IPS-18a (cell line): ENCODE data around the gene LRRK1.

Experiments used
- H3K27ac ChIP-seq: one replicate; pipeline ENCODE4 v1.5.1; 2013; ENCODE audit warnings: low read length
- H3K27me3 ChIP-seq: one replicate; pipeline ENCODE4 v1.6.1; 2013; ENCODE audit warnings: mild to moderate bottlenecking, low read length; ENCODE audit not compliant: control insufficient read depth, insufficient read depth
- H3K36me3 ChIP-seq: one replicate; pipeline ENCODE4 v1.6.1; 2013; ENCODE audit warnings: low read depth, low read length; ENCODE audit not compliant: control insufficient read depth
- H3K4me1 ChIP-seq: one replicate; pipeline ENCODE4 v1.6.1; 2013; ENCODE audit warnings: low read depth, low read length; ENCODE audit not compliant: control insufficient read depth
- H3K4me3 ChIP-seq: one replicate; pipeline ENCODE4 v1.5.1; 2013; ENCODE audit warnings: low read length
- H3K9ac ChIP-seq: one replicate; pipeline ENCODE4 v1.6.1; 2013; ENCODE audit warnings: mild to moderate bottlenecking, low read length, moderate library complexity
- H3K9me3 ChIP-seq: one replicate; pipeline ENCODE4 v1.6.1; 2013; ENCODE audit warnings: low read depth, low read length; ENCODE audit not compliant: control insufficient read depth

LRRK1 gene

GRCh38 chr15:101104141-101104540 lies 185.0 kb downstream of the LRRK1 start:
- H3K36me3 ChIP-seq, result no peaks in the 10 kb centered on the region
- no peaks in the 10 kb centered on the region for H3K27me3 ChIP-seq
- H3K4me3 ChIP-seq, result no peak overlapping the region
- H3K9me3 ChIP-seq, result no peaks in the 10 kb centered on the region
- no peak overlapping the region for H3K9ac ChIP-seq
- H3K4me1 ChIP-seq, result peaks cover 13% of the 10 kb centered on the region
- H3K27ac ChIP-seq, result no peak overlapping the region

GRCh38 chr15:101105059-101105891 lies 186.1 kb downstream of the LRRK1 start:
- no peak overlapping the region for H3K27ac ChIP-seq
- H3K36me3 ChIP-seq, result no peaks in the 10 kb centered on the region
- H3K27me3 ChIP-seq, result no peaks in the 10 kb centered on the region
- H3K9ac ChIP-seq, result no peak overlapping the region
- H3K4me1 ChIP-seq, result peaks cover 13% of the 10 kb centered on the region
- no peaks in the 10 kb centered on the region for H3K9me3 ChIP-seq
- H3K4me3 ChIP-seq, result no peak overlapping the region

- H3K27ac ChIP-seq, result no peak overlapping the region
- H3K27me3 ChIP-seq, result no peaks in the 10 kb centered on the region
- H3K9ac ChIP-seq, result no peak overlapping the region
- no peaks in the 10 kb centered on the region for H3K9me3 ChIP-seq
- H3K36me3 ChIP-seq, result no peaks in the 10 kb centered on the region
- no peak overlapping the region for H3K4me3 ChIP-seq
- peaks cover 13% of the 10 kb centered on the region for H3K4me1 ChIP-seq
These were observed 187.9 kb downstream of the LRRK1 start for GRCh38 chr15:101107101-101107500.

GRCh38 chr15:101107625-101108460 lies 188.7 kb downstream of the LRRK1 start:
- Histone ChIP-seq H3K9me3 (no peaks in the 10 kb centered on the region), H3K36me3 (no peaks in the 10 kb centered on the region), H3K4me1 (peaks cover 13% of the 10 kb centered on the region), H3K27me3 (no peaks in the 10 kb centered on the region), H3K27ac (no peak overlapping the region), H3K4me3 (no peak overlapping the region), H3K9ac (no peak overlapping the region)

GRCh38 chr15:101108461-101108775 lies 189.3 kb downstream of the LRRK1 start:
- Histone ChIP-seq H3K27ac (no peak overlapping the region), H3K4me1 (peaks cover 13% of the 10 kb centered on the region), H3K9me3 (no peaks in the 10 kb centered on the region), H3K4me3 (no peak overlapping the region), H3K9ac (no peak overlapping the region), H3K36me3 (no peaks in the 10 kb centered on the region), H3K27me3 (no peaks in the 10 kb centered on the region)

GRCh38 chr15:101108791-101109190 lies 189.6 kb downstream of the LRRK1 start:
- H3K27me3 ChIP-seq, result no peaks in the 10 kb centered on the region
- no peaks in the 10 kb centered on the region for H3K9me3 ChIP-seq
- peaks cover 13% of the 10 kb centered on the region for H3K4me1 ChIP-seq
- no peak overlapping the region for H3K9ac ChIP-seq
- no peak overlapping the region for H3K27ac ChIP-seq
- no peaks in the 10 kb centered on the region for H3K36me3 ChIP-seq
- no peak overlapping the region for H3K4me3 ChIP-seq

GRCh38 chr15:101110681-101111569 lies 191.8 kb downstream of the LRRK1 start:
- Histone ChIP-seq H3K4me3 (no peak overlapping the region), H3K36me3 (no peaks in the 10 kb centered on the region), H3K27ac (no peak overlapping the region), H3K9ac (no peak overlapping the region), H3K9me3 (no peaks in the 10 kb centered on the region), H3K4me1 (peaks cover 2% of the 10 kb centered on the region), H3K27me3 (no peaks in the 10 kb centered on the region)

- no peaks in the 10 kb centered on the region for H3K4me1 ChIP-seq
- H3K27me3 ChIP-seq, result no peaks in the 10 kb centered on the region
- H3K9me3 ChIP-seq, result no peaks in the 10 kb centered on the region
- H3K4me3 ChIP-seq, result no peak overlapping the region
- no peaks in the 10 kb centered on the region for H3K36me3 ChIP-seq
- H3K27ac ChIP-seq, result no peak overlapping the region
- no peak overlapping the region for H3K9ac ChIP-seq
These were observed 192.6 kb downstream of the LRRK1 start for GRCh38 chr15:101111570-101112262.

GRCh38 chr15:101112336-101113113 lies 193.4 kb downstream of the LRRK1 start:
- no peak overlapping the region for H3K9ac ChIP-seq
- H3K36me3 ChIP-seq, result no peaks in the 10 kb centered on the region
- H3K27me3 ChIP-seq, result no peaks in the 10 kb centered on the region
- H3K4me1 ChIP-seq, result no peaks in the 10 kb centered on the region
- H3K4me3 ChIP-seq, result no peak overlapping the region
- no peaks in the 10 kb centered on the region for H3K9me3 ChIP-seq
- no peak overlapping the region for H3K27ac ChIP-seq

- Histone ChIP-seq H3K36me3 (no peaks in the 10 kb centered on the region), H3K27ac (no peak overlapping the region), H3K4me3 (no peak overlapping the region), H3K4me1 (no peaks in the 10 kb centered on the region), H3K9ac (no peak overlapping the region), H3K9me3 (no peaks in the 10 kb centered on the region), H3K27me3 (no peaks in the 10 kb centered on the region)
These were observed 194.2 kb downstream of the LRRK1 start for GRCh38 chr15:101113114-101114005.
